Activated T-cell treated with anti-CD3 and anti-CD28 coated beads, Interleukin-2, amount 50 U/mL, for 24 hours (primary cell): ENCODE data around the gene CTBP2.

Experiments used
- DNase-seq: peaks from one replicate; pipeline ENCODE4 v3.0.0-alpha.2; 2020
- H3K27ac Mint-ChIP-seq: 2 replicates; pipeline ENCODE4 v1.8.0; 2020; ENCODE audit warnings: mild to moderate bottlenecking, mixed read lengths
- H3K27me3 Mint-ChIP-seq: 2 replicates; pipeline ENCODE4 v1.8.0; 2020; ENCODE audit warnings: mixed read lengths
- H3K36me3 Mint-ChIP-seq: 2 replicates; pipeline ENCODE4 v1.8.0; 2020; ENCODE audit warnings: low read depth, mixed read lengths
- H3K4me1 Mint-ChIP-seq: 2 replicates; pipeline ENCODE4 v1.8.0; 2020; ENCODE audit warnings: low read depth, mixed read lengths
- H3K4me3 Mint-ChIP-seq: 2 replicates; pipeline ENCODE4 v1.8.0; 2020; ENCODE audit warnings: mild to moderate bottlenecking, moderate library complexity, mixed read lengths
- H3K9me3 Mint-ChIP-seq: 2 replicates; pipeline ENCODE4 v1.8.0; 2020; ENCODE audit warnings: mixed read lengths

Gene CTBP2

GRCh38 chr10:125022671-125023070, 137.7 kb downstream of the CTBP2 start:
- Mint-ChIP-seq H3K4me3 (no peak overlapping the region), H3K36me3 (no peaks in the 10 kb centered on the region), H3K27me3 (peaks cover 6% of the 10 kb centered on the region), H3K27ac (no peak overlapping the region), H3K9me3 (peaks cover 2% of the 10 kb centered on the region), H3K4me1 (no peaks in the 10 kb centered on the region)
- no peak for DNase-seq

GRCh38 chr10:125021686-125022344, 138.5 kb downstream of the CTBP2 start:
- no peak for DNase-seq
- no peak overlapping the region for H3K4me3 Mint-ChIP-seq
- H3K36me3 Mint-ChIP-seq: no peaks in the 10 kb centered on the region
- H3K9me3 Mint-ChIP-seq: peaks cover 2% of the 10 kb centered on the region
- no peak overlapping the region for H3K27ac Mint-ChIP-seq
- H3K4me1 Mint-ChIP-seq: no peaks in the 10 kb centered on the region
- peaks cover 6% of the 10 kb centered on the region for H3K27me3 Mint-ChIP-seq

GRCh38 chr10:125020871-125021270, 139.5 kb downstream of the CTBP2 start:
- DNase-seq: no peak
- Mint-ChIP-seq H3K27me3 (peaks cover 6% of the 10 kb centered on the region), H3K36me3 (no peaks in the 10 kb centered on the region), H3K9me3 (peaks cover 2% of the 10 kb centered on the region), H3K4me1 (no peaks in the 10 kb centered on the region), H3K4me3 (no peak overlapping the region), H3K27ac (no peak overlapping the region)

GRCh38 chr10:125020386-125020785, 140.0 kb downstream of the CTBP2 start:
- Mint-ChIP-seq H3K27ac (no peak overlapping the region), H3K36me3 (no peaks in the 10 kb centered on the region), H3K27me3 (peaks cover 10% of the 10 kb centered on the region), H3K4me3 (no peak overlapping the region), H3K4me1 (no peaks in the 10 kb centered on the region), H3K9me3 (peaks cover 2% of the 10 kb centered on the region)
- DNase-seq: no peak

GRCh38 chr10:125018576-125019143, 141.7 kb downstream of the CTBP2 start:
- Mint-ChIP-seq H3K4me1 (peaks cover 2% of the 10 kb centered on the region), H3K27me3 (peaks cover 11% of the 10 kb centered on the region), H3K27ac (no peak overlapping the region), H3K4me3 (no peak overlapping the region), H3K9me3 (peaks cover 2% of the 10 kb centered on the region), H3K36me3 (no peaks in the 10 kb centered on the region)
- no peak for DNase-seq

- no peak for DNase-seq
- H3K36me3 Mint-ChIP-seq: no peaks in the 10 kb centered on the region
- no peak overlapping the region for H3K27ac Mint-ChIP-seq
- H3K9me3 Mint-ChIP-seq: peaks cover 2% of the 10 kb centered on the region
- no peak overlapping the region for H3K4me3 Mint-ChIP-seq
- H3K27me3 Mint-ChIP-seq: peaks cover 11% of the 10 kb centered on the region
- peaks cover 2% of the 10 kb centered on the region for H3K4me1 Mint-ChIP-seq
These were observed 142.6 kb downstream of the CTBP2 start for GRCh38 chr10:125017547-125018298.

- H3K36me3 Mint-ChIP-seq: no peaks in the 10 kb centered on the region
- H3K9me3 Mint-ChIP-seq: peaks cover 2% of the 10 kb centered on the region
- no peak for DNase-seq
- H3K4me1 Mint-ChIP-seq: peaks cover 2% of the 10 kb centered on the region
- H3K27me3 Mint-ChIP-seq: peaks cover 11% of the 10 kb centered on the region
- H3K27ac Mint-ChIP-seq: no peak overlapping the region
- no peak overlapping the region for H3K4me3 Mint-ChIP-seq
These were observed 143.7 kb downstream of the CTBP2 start for GRCh38 chr10:125016611-125017202.

- Mint-ChIP-seq H3K4me3 (no peak overlapping the region), H3K36me3 (no peaks in the 10 kb centered on the region), H3K9me3 (peaks cover 2% of the 10 kb centered on the region), H3K4me1 (peaks cover 2% of the 10 kb centered on the region), H3K27me3 (peaks cover 11% of the 10 kb centered on the region), H3K27ac (no peak overlapping the region)
- no peak for DNase-seq
These were observed 144.2 kb downstream of the CTBP2 start for GRCh38 chr10:125016123-125016522.

- peaks cover 11% of the 10 kb centered on the region for H3K27me3 Mint-ChIP-seq
- no peaks in the 10 kb centered on the region for H3K36me3 Mint-ChIP-seq
- peaks cover 2% of the 10 kb centered on the region for H3K9me3 Mint-ChIP-seq
- no peak for DNase-seq
- no peak overlapping the region for H3K4me3 Mint-ChIP-seq
- H3K27ac Mint-ChIP-seq: no peak overlapping the region
- H3K4me1 Mint-ChIP-seq: peaks cover 2% of the 10 kb centered on the region
These were observed 144.9 kb downstream of the CTBP2 start for GRCh38 chr10:125015356-125015944.

GRCh38 chr10:125014836-125015355, 145.5 kb downstream of the CTBP2 start:
- peaks cover 2% of the 10 kb centered on the region for H3K9me3 Mint-ChIP-seq
- no peaks in the 10 kb centered on the region for H3K36me3 Mint-ChIP-seq
- no peak overlapping the region for H3K4me3 Mint-ChIP-seq
- no peak overlapping the region for H3K27ac Mint-ChIP-seq
- H3K4me1 Mint-ChIP-seq: peaks cover 2% of the 10 kb centered on the region
- no peak for DNase-seq
- peaks cover 11% of the 10 kb centered on the region for H3K27me3 Mint-ChIP-seq

- Mint-ChIP-seq H3K27me3 (peaks cover 11% of the 10 kb centered on the region), H3K27ac (no peak overlapping the region), H3K36me3 (no peaks in the 10 kb centered on the region), H3K9me3 (peaks cover under 1% of the 10 kb centered on the region), H3K4me1 (peaks cover 2% of the 10 kb centered on the region), H3K4me3 (no peak overlapping the region)
- DNase-seq: no peak
These were observed 146.1 kb downstream of the CTBP2 start for GRCh38 chr10:125014086-125014830.

- Mint-ChIP-seq H3K4me3 (no peak overlapping the region), H3K27me3 (peaks cover 8% of the 10 kb centered on the region), H3K9me3 (no peaks in the 10 kb centered on the region), H3K27ac (no peak overlapping the region), H3K36me3 (no peaks in the 10 kb centered on the region), H3K4me1 (peaks cover 2% of the 10 kb centered on the region)
- no peak for DNase-seq
These were observed 146.9 kb downstream of the CTBP2 start for GRCh38 chr10:125013529-125013872.

GRCh38 chr10:125012851-125013528, 147.4 kb downstream of the CTBP2 start:
- Mint-ChIP-seq H3K4me1 (peaks cover 2% of the 10 kb centered on the region), H3K36me3 (no peaks in the 10 kb centered on the region), H3K4me3 (no peak overlapping the region), H3K27me3 (peaks cover 4% of the 10 kb centered on the region), H3K27ac (no peak overlapping the region), H3K9me3 (no peaks in the 10 kb centered on the region)
- no peak for DNase-seq
